IMR-90 (cell line): Measurements from ENCODE around the gene TALDO1.
A peak's percentile ranks its signal among the peaks of the same experiment; 100 is the strongest.

Source experiments
- BHLHE40 ChIP-seq: fragments of 150-350 bp; IDR thresholded peaks from 2 replicates; pipeline ENCODE4 v1.6.1; 2016; ENCODE audit warnings: mild to moderate bottlenecking, low read depth, low read length
- CEBPB ChIP-seq: IDR thresholded peaks from 2 replicates; pipeline ENCODE4 v1.6.1; 2012; ENCODE audit warnings: low read depth, low read length, improper control_type of control experiment
- CTCF ChIP-seq: conservative IDR thresholded peaks from 2 replicates; pipeline ENCODE4 v1.5.1; 2012; ENCODE audit warnings: mild to moderate bottlenecking, low read depth, low read length, improper control_type of control experiment
- FOS ChIP-seq: fragments of 150-350 bp; IDR thresholded peaks from 2 replicates; pipeline ENCODE4 v1.6.1; 2016; ENCODE audit warnings: low read depth, low read length
- MAFK ChIP-seq: IDR thresholded peaks from 2 replicates; pipeline ENCODE4 v1.6.1; 2012; ENCODE audit warnings: low read depth, low read length, improper control_type of control experiment
- MAZ ChIP-seq: IDR thresholded peaks from 2 replicates; pipeline ENCODE4 v1.6.1; 2012; ENCODE audit warnings: low read depth, mild to moderate bottlenecking, low read length, improper control_type of control experiment, moderate library complexity, borderline replicate concordance
- MXI1 ChIP-seq: IDR thresholded peaks from 2 replicates; pipeline ENCODE4 v1.6.1; 2012; ENCODE audit warnings: low read depth, mild to moderate bottlenecking, low read length, moderate library complexity, borderline replicate concordance
- NFE2L2 ChIP-seq: fragments of 150-350 bp; IDR thresholded peaks from 2 replicates; pipeline ENCODE4 v1.6.1; 2016; ENCODE audit warnings: low read depth, mild to moderate bottlenecking, low read length
- POLR2A ChIP-seq: IDR thresholded peaks from 2 replicates; pipeline ENCODE4 v1.6.1; 2012; ENCODE audit warnings: mild to moderate bottlenecking, low read depth, low read length
- RAD21 ChIP-seq: IDR thresholded peaks from 2 replicates; pipeline ENCODE4 v1.6.1; 2012; ENCODE audit warnings: low read length, improper control_type of control experiment
- RCOR1 ChIP-seq: IDR thresholded peaks from 2 replicates; pipeline ENCODE4 v1.6.1; 2012; ENCODE audit warnings: mild to moderate bottlenecking, low read length, improper control_type of control experiment; ENCODE audit not compliant: insufficient replicate concordance
- SMC3 ChIP-seq: fragments of 150-350 bp; IDR thresholded peaks from 2 replicates; pipeline ENCODE4 v1.6.1; 2016; ENCODE audit warnings: low read depth, mild to moderate bottlenecking, antibody characterized with exemption, low read length, moderate library complexity
- USF2 ChIP-seq: fragments of 150-350 bp; IDR thresholded peaks from 2 replicates; pipeline ENCODE4 v1.6.1; 2017; ENCODE audit warnings: mild to moderate bottlenecking, antibody characterized with exemption, low read length, low read depth
- TF ChIP-seq, protein P1 (sequence below): fragments of 150-350 bp; IDR thresholded peaks from 2 replicates; pipeline ENCODE4 v1.6.1; 2016; ENCODE audit warnings: low read depth, mild to moderate bottlenecking, low read length, moderate library complexity, borderline replicate concordance

GRCh38 chr11:727859-728748 is 19.2 kb upstream of the TALDO1 start:
- TF ChIP-seq CTCF (peak; percentile 99), MAZ (peak; percentile 33; the same call in 1 of the 2 replicates), CEBPB (no peak), USF2 (peak; percentile 82), POLR2A (no peak), FOS (0 out of 2 replicates have a peak, but pooled peaks have one; percentile 4), RAD21 (peak; percentile 62), RCOR1 (no peak), BHLHE40 (peak; percentile 53), MXI1 (no peak), SMC3 (peak; percentile 56), MAFK (no peak), NFE2L2 (no peak)
- TF ChIP-seq, protein P1, sequence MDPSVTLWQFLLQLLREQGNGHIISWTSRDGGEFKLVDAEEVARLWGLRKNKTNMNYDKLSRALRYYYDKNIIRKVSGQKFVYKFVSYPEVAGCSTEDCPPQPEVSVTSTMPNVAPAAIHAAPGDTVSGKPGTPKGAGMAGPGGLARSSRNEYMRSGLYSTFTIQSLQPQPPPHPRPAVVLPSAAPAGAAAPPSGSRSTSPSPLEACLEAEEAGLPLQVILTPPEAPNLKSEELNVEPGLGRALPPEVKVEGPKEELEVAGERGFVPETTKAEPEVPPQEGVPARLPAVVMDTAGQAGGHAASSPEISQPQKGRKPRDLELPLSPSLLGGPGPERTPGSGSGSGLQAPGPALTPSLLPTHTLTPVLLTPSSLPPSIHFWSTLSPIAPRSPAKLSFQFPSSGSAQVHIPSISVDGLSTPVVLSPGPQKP = no peak
